Measurements from ENCODE around the gene SLMAP. TPM values are rescaled to one million over a fixed set of nuclear protein-coding genes. Genes with fewer than 3 reads are reported as not detected.
A peak's percentile ranks its signal among the peaks of the same experiment; 100 is the strongest.
"Not testable (repeated sequence)": the region's sequence is repeated elsewhere in the genome, so short reads cannot be mapped to it uniquely, and the experiment has no call there.

Gene SLMAP
- total RNA-seq, 2 donors from 2014 or later: 57.3 to 103 TPM

DNA sequence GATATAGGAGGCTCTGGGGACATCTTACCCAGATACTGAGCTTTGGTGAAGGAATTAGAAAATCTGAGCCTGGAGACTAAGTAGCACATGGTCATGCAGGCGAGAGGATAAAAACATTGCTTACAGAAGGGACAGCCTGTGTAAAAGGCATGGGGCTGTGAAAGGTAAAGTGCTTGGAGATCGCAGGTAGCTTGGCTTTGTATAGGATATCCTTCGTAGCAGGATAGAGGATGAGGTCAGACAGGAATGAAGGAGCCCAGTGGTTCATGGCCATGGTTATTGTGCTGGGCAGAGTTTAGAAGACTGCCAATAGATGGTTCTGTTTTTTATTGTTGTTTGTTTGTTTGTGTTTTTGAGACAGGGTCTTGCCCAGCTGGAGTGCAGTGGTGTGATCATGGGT is 82.5 kb downstream of the SLMAP start:
- Mint-ChIP-seq H3K4me1 (ENCODE audit: low read depth in 2 of 2) (peaks cover 12 to 23% of the 10 kb centered on the region in 2 donors), H3K4me3 (no peak overlapping the region), H3K9me3 (no peaks in the 10 kb centered on the region), H3K27me3 (no peaks in the 10 kb centered on the region), H3K27ac (no peak overlapping the region), H3K36me3 (no peaks in the 10 kb centered on the region)
- ATAC-seq: no peak
- no peak for DNase-seq (ENCODE audit: low spot score)

- Mint-ChIP-seq H3K27me3 (no peaks in the 10 kb centered on the region), H3K27ac (peak overlapping the region in 1 of 2 donors; percentile 46)
Observed at GRCh38 chr3:57840473-57840872, 84.4 kb downstream of the SLMAP start.

DNA sequence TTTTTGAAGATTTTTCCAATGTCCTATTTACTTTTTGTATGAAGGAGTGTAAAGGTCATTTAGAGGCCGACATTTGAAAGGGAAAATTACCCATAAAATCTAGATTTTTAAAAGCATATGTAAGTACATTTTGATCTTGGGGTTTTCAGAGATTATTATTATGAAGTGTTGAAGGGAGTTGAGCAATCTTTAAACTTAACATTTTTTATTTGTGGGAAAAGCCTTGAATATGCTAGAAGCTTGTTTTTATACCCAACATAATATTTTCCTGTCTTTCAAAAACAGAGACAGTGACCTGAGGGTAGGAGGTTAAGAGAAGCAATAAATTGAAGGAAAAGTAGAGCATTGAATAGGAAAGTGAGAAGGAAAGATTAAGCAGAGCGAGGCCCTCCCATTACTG is 85.7 kb downstream of the SLMAP start:
- DNase-seq (ENCODE audit: low spot score): no peak
- ATAC-seq: no peak
- Mint-ChIP-seq H3K36me3 (no peaks in the 10 kb centered on the region), H3K27me3 (no peaks in the 10 kb centered on the region), H3K4me3 (no peak overlapping the region), H3K27ac (no peak overlapping the region), H3K9me3 (no peaks in the 10 kb centered on the region), H3K4me1 (ENCODE audit: low read depth in 2 of 2) (peaks cover 12 to 21% of the 10 kb centered on the region in 2 donors)

More at GRCh38 chr3:57840473-57840872, 84.4 kb downstream of the SLMAP start:
- H3K4me3 Mint-ChIP-seq: no peak overlapping the region
- ATAC-seq (no peak), DNase-seq (ENCODE audit: low spot score) (no peak)
- H3K36me3 Mint-ChIP-seq: no peaks in the 10 kb centered on the region
- H3K9me3 Mint-ChIP-seq: no peaks in the 10 kb centered on the region
- peaks cover 12 to 23% of the 10 kb centered on the region in 2 donors for H3K4me1 Mint-ChIP-seq (ENCODE audit: low read depth in 2 of 2)

DNA sequence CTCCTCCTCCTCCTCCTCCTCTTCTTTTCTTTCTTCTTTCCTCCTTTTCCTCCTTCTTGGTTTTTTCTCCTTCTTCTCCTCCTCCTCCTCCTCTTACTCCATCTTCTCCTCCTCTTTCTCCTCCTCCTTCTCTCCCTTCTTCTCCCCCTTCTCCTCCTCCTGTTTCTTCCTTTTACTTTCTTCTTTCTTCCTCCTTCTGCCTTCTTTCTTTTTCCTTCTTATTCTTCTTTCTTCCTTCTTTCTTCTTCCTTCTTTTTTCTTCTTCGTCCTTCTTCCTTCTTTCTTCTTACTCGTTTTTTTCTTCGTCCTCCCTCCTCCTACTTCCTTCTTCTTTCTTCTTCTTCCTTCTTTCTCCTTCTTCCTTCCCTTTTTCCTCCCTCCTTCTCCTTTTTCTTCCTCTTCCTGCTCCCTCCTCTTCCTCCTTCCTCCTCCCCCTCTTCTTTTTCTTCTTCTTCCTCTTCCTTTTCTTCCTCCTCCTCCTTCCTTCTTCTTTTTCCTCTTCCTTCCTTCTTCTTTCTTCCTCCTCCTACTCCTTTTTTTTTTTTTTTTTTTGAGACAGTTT is 92.1 kb downstream of the SLMAP start:
- H3K4me3 Mint-ChIP-seq: no peak overlapping the region
- H3K9me3 Mint-ChIP-seq: no peaks in the 10 kb centered on the region
- no peaks in the 10 kb centered on the region for H3K36me3 Mint-ChIP-seq
- H3K4me1 Mint-ChIP-seq (ENCODE audit: low read depth in 2 of 2): no peaks in the 10 kb centered on the region
- DNase-seq (ENCODE audit: low spot score): no peak
- no peak for ATAC-seq
- peak overlapping the region in 1 of 2 donors; percentile 2 for H3K27ac Mint-ChIP-seq
- H3K27me3 Mint-ChIP-seq: no peaks in the 10 kb centered on the region

GRCh38 chr3:57851304-57851703 is 95.2 kb downstream of the SLMAP start:
- H3K4me3 Mint-ChIP-seq: no peak overlapping the region
- H3K27ac Mint-ChIP-seq: no peak overlapping the region
- DNase-seq (ENCODE audit: low spot score) (no peak), ATAC-seq (no peak)
- no peaks in the 10 kb centered on the region for H3K36me3 Mint-ChIP-seq
- H3K27me3 Mint-ChIP-seq: no peaks in the 10 kb centered on the region
- H3K4me1 Mint-ChIP-seq (ENCODE audit: low read depth in 2 of 2): no peaks in the 10 kb centered on the region
- H3K9me3 Mint-ChIP-seq: no peaks in the 10 kb centered on the region

GRCh38 chr3:57852896-57853295 is 96.8 kb downstream of the SLMAP start:
- Mint-ChIP-seq H3K36me3 (no peaks in the 10 kb centered on the region), H3K27me3 (no peaks in the 10 kb centered on the region), H3K4me1 (ENCODE audit: low read depth in 2 of 2) (no peaks in the 10 kb centered on the region), H3K9me3 (no peaks in the 10 kb centered on the region), H3K4me3 (no peak overlapping the region), H3K27ac (no peak overlapping the region)
- no peak for DNase-seq (ENCODE audit: low spot score)
- ATAC-seq: no peak

- H3K36me3 Mint-ChIP-seq: peaks cover 6% of the 10 kb centered on the region
- DNase-seq (ENCODE audit: low spot score): no peak
- H3K27me3 Mint-ChIP-seq: no peaks in the 10 kb centered on the region
- ATAC-seq: no peak
- H3K4me3 Mint-ChIP-seq: no peak overlapping the region
- H3K27ac Mint-ChIP-seq: no peak overlapping the region
- no peaks in the 10 kb centered on the region for H3K4me1 Mint-ChIP-seq (ENCODE audit: low read depth in 2 of 2)
- no peaks in the 10 kb centered on the region for H3K9me3 Mint-ChIP-seq
Observed at GRCh38 chr3:57855281-57855680, 99.2 kb downstream of the SLMAP start.

GRCh38 chr3:57855943-57856342 is 99.8 kb downstream of the SLMAP start:
- H3K27ac Mint-ChIP-seq: no peak overlapping the region
- no peaks in the 10 kb centered on the region for H3K27me3 Mint-ChIP-seq
- DNase-seq (ENCODE audit: low spot score) (no peak), ATAC-seq (no peak)
- H3K4me3 Mint-ChIP-seq: no peak overlapping the region
- no peaks in the 10 kb centered on the region for H3K9me3 Mint-ChIP-seq
- peaks cover 6% of the 10 kb centered on the region for H3K36me3 Mint-ChIP-seq
- no peaks in the 10 kb centered on the region for H3K4me1 Mint-ChIP-seq (ENCODE audit: low read depth in 2 of 2)

DNA sequence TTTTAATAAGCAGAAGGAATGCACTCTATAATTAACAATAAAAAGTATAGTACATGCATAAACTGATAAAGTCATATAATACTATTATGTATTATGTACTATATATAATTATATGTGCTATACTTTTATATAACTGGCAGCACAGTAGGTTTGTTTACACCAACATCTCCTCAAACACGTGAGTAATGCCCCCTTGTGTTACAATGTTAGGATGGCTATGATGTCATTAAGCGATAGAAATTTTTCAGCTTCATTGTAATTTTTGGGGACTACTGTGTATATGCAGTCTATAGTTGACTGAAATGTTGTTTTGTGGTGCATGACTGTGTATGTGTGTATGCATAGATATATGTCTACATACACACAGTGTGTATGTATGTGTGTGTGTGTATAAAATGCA is 100.6 kb downstream of the SLMAP start:
- no peak for ATAC-seq
- peaks cover 6% of the 10 kb centered on the region for H3K36me3 Mint-ChIP-seq
- no peak for DNase-seq (ENCODE audit: low spot score)
- no peaks in the 10 kb centered on the region for H3K27me3 Mint-ChIP-seq
- H3K9me3 Mint-ChIP-seq: no peaks in the 10 kb centered on the region
- H3K4me3 Mint-ChIP-seq: no peak overlapping the region
- H3K4me1 Mint-ChIP-seq (ENCODE audit: low read depth in 2 of 2): no peaks in the 10 kb centered on the region
- H3K27ac Mint-ChIP-seq: no peak overlapping the region

GRCh38 chr3:57862894-57863293 is 106.8 kb downstream of the SLMAP start:
- Mint-ChIP-seq H3K4me3 (no peak overlapping the region), H3K27me3 (no peaks in the 10 kb centered on the region), H3K9me3 (no peaks in the 10 kb centered on the region), H3K27ac (peak overlapping the region in 1 of 2 donors; percentile 15), H3K4me1 (ENCODE audit: low read depth in 2 of 2) (no peaks in the 10 kb centered on the region), H3K36me3 (peaks cover 13% of the 10 kb centered on the region)
- DNase-seq (ENCODE audit: low spot score): no peak
- ATAC-seq: no peak

GRCh38 chr3:57863380-57863779 is 107.3 kb downstream of the SLMAP start:
- Mint-ChIP-seq H3K36me3 (peaks cover 9% of the 10 kb centered on the region), H3K9me3 (no peaks in the 10 kb centered on the region), H3K4me3 (no peak overlapping the region), H3K4me1 (ENCODE audit: low read depth in 2 of 2) (no peaks in the 10 kb centered on the region), H3K27me3 (no peaks in the 10 kb centered on the region), H3K27ac (peak overlapping the region in 1 of 2 donors; percentile 15)
- no peak for ATAC-seq
- DNase-seq (ENCODE audit: low spot score): no peak

DNA sequence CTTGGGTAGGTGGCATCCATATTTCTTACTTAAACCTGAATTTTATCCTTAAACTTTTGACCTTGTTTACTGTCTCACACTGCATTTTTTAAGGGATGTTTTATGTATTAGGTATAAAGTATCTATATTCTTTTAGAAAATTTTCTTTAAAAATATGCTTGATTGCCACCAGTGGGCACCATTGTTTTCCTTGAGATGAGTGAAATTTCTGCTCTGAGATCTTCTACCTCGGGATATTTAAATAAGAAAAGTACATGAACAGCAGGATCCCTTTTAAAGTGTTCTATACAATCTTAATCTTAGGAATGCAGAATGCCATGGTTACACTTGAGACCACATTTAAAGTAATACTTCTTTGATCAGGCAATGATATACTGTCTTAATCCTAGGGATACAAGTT is 108.7 kb downstream of the SLMAP start:
- Mint-ChIP-seq H3K27me3 (no peaks in the 10 kb centered on the region), H3K9me3 (no peaks in the 10 kb centered on the region), H3K27ac (no peak overlapping the region), H3K36me3 (peaks cover 7% of the 10 kb centered on the region), H3K4me1 (ENCODE audit: low read depth in 2 of 2) (no peaks in the 10 kb centered on the region), H3K4me3 (no peak overlapping the region)
- DNase-seq (ENCODE audit: low spot score): no peak
- no peak for ATAC-seq

DNA sequence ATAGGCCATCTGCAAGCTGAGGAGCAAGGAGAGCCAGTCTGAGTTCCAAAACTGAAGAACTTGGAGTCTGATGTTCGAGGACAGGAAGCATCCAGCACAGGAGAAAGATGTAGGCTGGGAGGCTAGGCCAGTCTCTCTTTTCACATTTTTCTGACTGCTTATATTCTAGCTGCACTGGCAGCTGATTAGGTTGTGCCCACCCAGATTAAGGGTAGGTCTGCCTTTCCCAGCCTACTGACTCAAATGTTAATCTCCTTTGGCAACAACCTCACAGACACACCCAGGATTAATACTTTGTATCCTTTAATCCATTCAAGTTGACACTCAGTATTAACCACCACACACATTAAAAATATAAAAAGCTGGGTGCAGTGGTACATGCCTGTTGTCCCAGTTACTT is 113.0 kb downstream of the SLMAP start:
- H3K27ac Mint-ChIP-seq; H3K4me1 Mint-ChIP-seq (ENCODE audit: low read depth in 2 of 2); ATAC-seq; H3K9me3 Mint-ChIP-seq; H3K4me3 Mint-ChIP-seq; DNase-seq (ENCODE audit: low spot score); H3K36me3 Mint-ChIP-seq; H3K27me3 Mint-ChIP-seq: not testable (repeated sequence)

DNA sequence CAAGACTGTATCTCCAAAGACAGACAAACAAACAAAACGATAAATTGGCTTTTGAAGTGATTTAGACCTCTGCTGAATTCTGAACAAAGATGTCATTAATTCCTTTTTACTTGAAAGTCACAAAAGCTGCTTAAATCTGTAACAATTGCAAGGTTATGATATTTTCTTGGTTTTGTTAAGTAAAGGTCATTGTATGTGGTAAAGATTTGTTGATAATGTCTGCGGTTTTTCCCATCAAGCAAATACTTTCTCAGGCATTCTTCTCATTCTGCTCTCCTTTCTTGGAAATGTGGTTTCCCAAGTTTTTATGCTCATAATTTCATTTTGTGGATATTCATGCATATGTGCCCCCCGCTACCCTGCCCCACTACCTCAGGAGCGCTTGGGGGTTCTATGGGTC is 116.5 kb downstream of the SLMAP start:
- Mint-ChIP-seq H3K4me1 (ENCODE audit: low read depth in 2 of 2) (no peaks in the 10 kb centered on the region), H3K36me3 (no peaks in the 10 kb centered on the region), H3K27me3 (no peaks in the 10 kb centered on the region), H3K27ac (no peak overlapping the region), H3K9me3 (no peaks in the 10 kb centered on the region), H3K4me3 (no peak overlapping the region)
- DNase-seq (ENCODE audit: low spot score): no peak
- ATAC-seq: no peak

DNA sequence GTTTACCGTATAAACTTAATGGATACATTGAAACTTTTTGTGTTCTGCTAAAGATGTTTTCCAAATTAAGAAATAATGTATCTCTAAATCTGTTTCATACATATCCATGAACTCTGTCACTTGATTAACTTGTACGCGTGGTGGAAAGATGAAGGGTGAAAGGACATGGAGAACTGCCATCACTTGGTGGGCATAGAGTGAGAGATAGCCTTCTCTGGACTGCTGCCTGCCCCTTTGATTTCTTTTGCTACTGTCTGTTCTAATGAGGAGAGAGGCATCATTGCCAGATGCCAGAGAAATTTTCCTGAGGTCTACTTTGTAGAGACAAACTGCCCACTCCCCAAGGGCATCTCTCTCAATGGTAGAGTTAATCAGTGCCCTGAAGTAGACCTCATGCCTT is 120.5 kb downstream of the SLMAP start:
- Mint-ChIP-seq H3K36me3 (peaks cover 10% of the 10 kb centered on the region), H3K4me3 (no peak overlapping the region), H3K27ac (peak overlapping the region in 1 of 2 donors; percentile 28), H3K9me3 (no peaks in the 10 kb centered on the region), H3K4me1 (ENCODE audit: low read depth in 2 of 2) (no peaks in the 10 kb centered on the region), H3K27me3 (no peaks in the 10 kb centered on the region)
- DNase-seq (ENCODE audit: low spot score) (no peak), ATAC-seq (no peak)

Data from natural killer cell treated with Interleukin-12 subunit alpha and Interleukin-12 subunit beta and Interleukin-15 and Interleukin-18, amount 100 ng/mL, for 72 hours (primary cell).